Measurements from ENCODE around the gene CCL16.

CCL16 gene

GRCh38 chr17:35934760-35935159, 46.5 kb downstream of the CCL16 start:
- no peak for DNase-seq (ENCODE audit: low read depth)

GRCh38 chr17:35932586-35932985, 48.7 kb downstream of the CCL16 start:
- no peak for DNase-seq (ENCODE audit: low read depth)

GRCh38 chr17:35931794-35932425, 49.4 kb downstream of the CCL16 start:
- DNase-seq (ENCODE audit: low read depth): no peak

GRCh38 chr17:35930211-35931065, 50.9 kb downstream of the CCL16 start, which contains the start of gene RDM1:
TSS of gene RDM1 (minus strand) at chr17:35930773. CDS start at chr17:35930727, 46 bp downstream.
- peak; percentile 80 for DNase-seq (ENCODE audit: low read depth)

GRCh38 chr17:35927714-35928113, 53.6 kb downstream of the CCL16 start:
- DNase-seq (ENCODE audit: low read depth): no peak

Data from stimulated activated CD8-positive, alpha-beta memory T cell treated with anti-CD3 and anti-CD28 coated beads, Interleukin-4, amount 100 ng/mL, for 24 hours (primary cell).